HG02981 (cell line): Measurements from ENCODE around the gene SGTA.
"Not testable (repeated sequence)": the region's sequence is repeated elsewhere in the genome, so short reads cannot be mapped to it uniquely, and the experiment has no call there.

Experiments
- ATAC-seq: cut with Tn5 transposase; IDR thresholded peaks from one replicate; pipeline ENCODE4 v1.9.1; 2021; ENCODE audit warnings: mild to moderate bottlenecking, moderate library complexity; ENCODE audit not compliant: unreplicated experiment

The SGTA gene

GRCh38 chr19:2716722-2717637 lies 66.1 kb downstream of the SGTA start:
- ATAC-seq = no peak

- ATAC-seq = no peak
Observed at GRCh38 chr19:2716275-2716650, 66.8 kb downstream of the SGTA start.

- no peak for ATAC-seq
Observed at GRCh38 chr19:2715470-2716274, 67.4 kb downstream of the SGTA start.

- no peak for ATAC-seq
Observed at GRCh38 chr19:2714531-2715269, 68.4 kb downstream of the SGTA start.

- ATAC-seq = not testable (repeated sequence)
Observed at GRCh38 chr19:2714102-2714501, 69.0 kb downstream of the SGTA start.

- ATAC-seq = not testable (repeated sequence)
Observed at GRCh38 chr19:2713170-2713569, 69.9 kb downstream of the SGTA start.

- no peak for ATAC-seq
Observed at GRCh38 chr19:2711875-2712205, 71.2 kb downstream of the SGTA start.

GRCh38 chr19:2711172-2711874 lies 71.8 kb downstream of the SGTA start:
- no peak for ATAC-seq

GRCh38 chr19:2706251-2706650 lies 76.8 kb downstream of the SGTA start:
- ATAC-seq = no peak
